Measurements from ENCODE around the gene CHURC1. TPM values are rescaled to one million over a fixed set of nuclear protein-coding genes. Genes with fewer than 3 reads are reported as not detected.

CHURC1 gene
- total and polyA plus RNA-seq, 2 of the 8 experiments (the other 6 are each of a cell fraction or from before 2014, with no cell fraction given): 50.2 to 59.3 TPM

GRCh38 chr14:64930085-64930843, 16.0 kb downstream of the CHURC1 start:
- CTCF ChIA-PET (ENCODE audit: partially characterized antibody): interaction anchor here (0.6 kb wide), 1 partner anchor 11 kb away, joined by 3 read pairs; no protein-coding TSS in a partner anchor
- no peak for DNase-seq (ENCODE audit: low read depth in 1 of 2, low spot score in 2 of 2)
- TF ChIP-seq TEAD4 (IDR thresholded peaks at IDR 0.05; ENCODE audit: low read depth, low read length) (no peak), CTBP2 (IDR thresholded peaks at IDR 0.05; ENCODE audit: borderline replicate concordance, insufficient read depth, insufficient read length, low read length) (no peak), CEBPB (IDR thresholded peaks at IDR 0.05; ENCODE audit: low read depth, low read length) (no peak), CBX5 (IDR thresholded peaks at IDR 0.05; ENCODE audit: low read depth, low read length) (no peak), JUN (IDR thresholded peaks at IDR 0.05; ENCODE audit: low read depth, low read length) (no peak), SIRT6 (IDR thresholded peaks at IDR 0.05; ENCODE audit: low read length) (no peak), SIX5 (IDR thresholded peaks at IDR 0.05; ENCODE audit: low read depth, low read length) (no peak), POU5F1 (IDR thresholded peaks at IDR 0.05; ENCODE audit: low read depth, low read length) (no peak), MAX (IDR thresholded peaks at IDR 0.05) (no peak), TAF7 (optimal IDR thresholded peaks at IDR 0.05; ENCODE audit: borderline replicate concordance, low read depth, low read length) (no peak), CHD1 (IDR thresholded peaks at IDR 0.05; ENCODE audit: low read depth, low read length) (no peak), KDM5A (IDR thresholded peaks at IDR 0.05; ENCODE audit: low read length) (no peak), GTF2F1 (IDR thresholded peaks at IDR 0.05; ENCODE audit: borderline replicate concordance, low read depth, low read length) (no peak)

More at GRCh38 chr14:64930085-64930843, 16.0 kb downstream of the CHURC1 start:
- H4K5ac ChIP-seq (ENCODE audit: insufficient read length, low read depth, low read length): no peak overlapping the region
- H3K18ac ChIP-seq (ENCODE audit: extremely low read depth, low read length): no peak overlapping the region
- H2BK12ac ChIP-seq (ENCODE audit: low read depth, low read length): no peak overlapping the region
- POLR2A ChIA-PET (ENCODE audit: partially characterized antibody): interaction anchor here (3.0 kb wide), 1 partner anchor 16 kb away, joined by 10 read pairs; the partner anchor contains the start of gene CHURC1
- H4K20me1 ChIP-seq (replicated peaks in 1 of 2; ENCODE audit: control insufficient read depth in 1 of 2, insufficient read depth in 2 of 2, low read length in 2 of 2): no peaks in the 10 kb centered on the region
- no peak overlapping the region for H3K4ac ChIP-seq (replicated peaks; ENCODE audit: insufficient read length, low read depth, low read length)
- no peaks in the 10 kb centered on the region for H3K79me2 ChIP-seq (ENCODE audit: control insufficient read depth in 1 of 2, insufficient read depth in 2 of 2, low read length in 2 of 2)
- no peak overlapping the region for H3K4me2 ChIP-seq (ENCODE audit: insufficient read depth in 1 of 2, low read depth in 2 of 2, low read length in 2 of 2)
- no peaks in the 10 kb centered on the region for H3K23me2 ChIP-seq (ENCODE audit: low read depth, low read length)
- H3K14ac ChIP-seq (ENCODE audit: insufficient read length): no peak overlapping the region
- H3K36me3 ChIP-seq (ENCODE audit: control insufficient read depth in 2 of 4, insufficient read depth in 4 of 4, low read length in 3 of 4): peaks cover 7 to 34% (median 11%) of the 10 kb centered on the region in 4 experiments
- H3K23ac ChIP-seq (ENCODE audit: insufficient read length): no peak overlapping the region
- no peak overlapping the region for H4K8ac ChIP-seq (ENCODE audit: extremely low read depth, insufficient read depth, low read length)
- no peak overlapping the region for H2AK5ac ChIP-seq (ENCODE audit: low read depth, low read length)
- H3K56ac ChIP-seq (replicated peaks; ENCODE audit: insufficient read length, low read depth, low read length): no peak overlapping the region
- no peak overlapping the region for H3K4me3 ChIP-seq (ENCODE audit: extremely low read depth in 1 of 4, insufficient read depth in 2 of 4, low read depth in 3 of 4, low read length in 4 of 4)
- H3K79me1 ChIP-seq (ENCODE audit: low read depth, low read length): no peaks in the 10 kb centered on the region
- FAIRE-seq: no peak
- no peaks in the 10 kb centered on the region for H3K9me3 ChIP-seq (ENCODE audit: insufficient read depth in 2 of 2, low read depth in 1 of 2, low read length in 1 of 2)
- no peaks in the 10 kb centered on the region for H3K27me3 ChIP-seq (replicated peaks in 1 of 4; ENCODE audit: control insufficient read depth in 3 of 4, extremely low read depth in 1 of 4, insufficient read depth in 3 of 4, low read length in 3 of 4)
- H3K27ac ChIP-seq (ENCODE audit: low read depth, low read length): no peak overlapping the region
- peaks cover 0 to 3% (median 0%) of the 10 kb centered on the region in 4 experiments; a peak in 1 of 7 replicates for H3K4me1 ChIP-seq (replicated peaks in 1 of 4; ENCODE audit: control insufficient read depth in 3 of 4, insufficient read depth in 4 of 4, low read length in 3 of 4)
- 90% methylated on average over 3 of the region's 3 CpGs; no CpG with 5 or more reads in 1 of the 2 experiments for WGBS, 2 experiments (ENCODE audit: extremely low coverage in 1 of 2, insufficient coverage in 1 of 2, insufficient read length in 1 of 2, insufficient replicate concordance in 2 of 2, low coverage in 1 of 2, low lambda C conversion rate in 2 of 2, missing lambda C conversion rate in 1 of 2)
- no peak overlapping the region for H2BK15ac ChIP-seq (ENCODE audit: low read length)
- no peak overlapping the region for H4K91ac ChIP-seq (replicated peaks; ENCODE audit: insufficient read length, low read length)
- H2BK120ac ChIP-seq (replicated peaks; ENCODE audit: low read depth, low read length): no peak overlapping the region
- H2BK5ac ChIP-seq (ENCODE audit: low read depth, low read length): no peak overlapping the region
- H2AFZ ChIP-seq (ENCODE audit: low read length): no peak overlapping the region
- no peak overlapping the region for H2BK20ac ChIP-seq (ENCODE audit: low read length)
- no peak overlapping the region for H3K9ac ChIP-seq (replicated peaks in 1 of 4; ENCODE audit: extremely low read depth in 1 of 4, low read depth in 3 of 4, low read length in 3 of 4)
